GM18526 (cell line): ENCODE results near the gene SYT6.

ENCODE experiments used
- POLR2A ChIP-seq: IDR thresholded peaks from 3 replicates; pipeline ENCODE4 v1.6.1; 2011; ENCODE audit not compliant: insufficient read length; ENCODE audit errors: extremely low read depth

Gene SYT6

DNA sequence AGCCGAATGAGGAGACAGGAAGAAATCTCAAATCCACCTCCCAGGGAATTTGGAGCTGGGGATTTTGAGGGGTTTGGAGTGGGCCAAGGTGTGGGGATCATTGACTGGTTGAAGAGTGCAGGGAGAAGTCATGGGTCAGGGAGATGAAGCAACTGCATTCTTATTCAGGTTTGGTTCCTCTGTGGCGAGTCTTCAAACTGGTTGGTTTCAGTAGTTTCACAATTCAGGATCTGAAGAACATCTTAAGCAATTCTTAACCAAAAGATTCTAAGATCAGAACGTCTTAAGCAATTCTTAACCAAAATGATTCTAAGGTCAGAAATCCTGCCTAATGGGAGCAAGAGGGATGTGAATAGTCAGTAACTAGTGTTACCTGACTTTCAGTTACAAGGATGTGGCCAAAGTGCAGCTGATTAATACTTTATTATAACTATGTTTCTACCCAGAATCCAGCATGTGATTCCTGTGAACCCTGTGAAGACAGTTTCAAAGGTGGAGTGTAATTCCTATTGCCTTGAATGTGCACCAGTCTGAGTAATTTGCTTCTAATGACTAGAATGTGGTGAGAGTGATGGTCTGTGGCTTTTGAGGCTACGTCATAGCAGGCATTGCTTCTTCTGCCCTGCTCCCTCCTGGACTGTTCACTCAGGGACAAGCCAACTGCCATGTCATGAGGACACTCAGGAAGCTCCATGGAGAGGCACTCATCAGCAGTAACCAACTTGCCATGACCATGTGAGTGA is 113.2 kb downstream of the SYT6 start:
- TF ChIP-seq POLR2A = no peak
